SJCRH30 (cell line): ENCODE data around the gene CTNNA2. TPM values are rescaled to one million over a fixed set of nuclear protein-coding genes. Genes with fewer than 3 reads are reported as not detected.

Experiments
- DNase-seq, 2 experiments: peaks; one replicate each; pipeline ENCODE4 v3.0.0-alpha.2; 2015 to 2020
- H3K27ac ChIP-seq: fragments of 250-450 bp; sonication (Bioruptor Pico); 2 replicates; pipeline ENCODE4 v1.5.1; 2020; ENCODE audit warnings: mild to moderate bottlenecking, moderate library complexity
- H3K27me3 ChIP-seq: fragments of 250-450 bp; sonication (Bioruptor Pico); 2 replicates; pipeline ENCODE4 v1.5.1; 2020; ENCODE audit warnings: mild to moderate bottlenecking, moderate library complexity
- H3K36me3 ChIP-seq: fragments of 250-450 bp; sonication (Bioruptor Pico); 2 replicates; pipeline ENCODE4 v1.5.1; 2020; ENCODE audit warnings: mild to moderate bottlenecking, moderate library complexity
- H3K4me1 ChIP-seq: fragments of 250-450 bp; sonication (Bioruptor Pico); 2 replicates; pipeline ENCODE4 v1.5.1; 2020; ENCODE audit warnings: mild to moderate bottlenecking, moderate library complexity
- H3K4me3 ChIP-seq: fragments of 250-450 bp; sonication (Bioruptor Pico); 2 replicates; pipeline ENCODE4 v1.5.1; 2020; ENCODE audit warnings: mild to moderate bottlenecking, moderate library complexity
- H3K9me3 ChIP-seq: fragments of 250-450 bp; sonication (Bioruptor Pico); replicated peaks from 2 replicates; pipeline ENCODE4 v1.5.1; 2020; ENCODE audit warnings: mild to moderate bottlenecking, moderate library complexity
- total RNA-seq: library from RNA; depleted of rRNA; stranded (reverse); fragments of >200 nt; shearing (Covaris generic); gene quantifications from 2 replicates; pipeline ENCODE4 v1.2.3, GENCODE V29; 2014; rRNA removed

CTNNA2 gene
- total RNA-seq, result not detected in 2 replicates

DNA sequence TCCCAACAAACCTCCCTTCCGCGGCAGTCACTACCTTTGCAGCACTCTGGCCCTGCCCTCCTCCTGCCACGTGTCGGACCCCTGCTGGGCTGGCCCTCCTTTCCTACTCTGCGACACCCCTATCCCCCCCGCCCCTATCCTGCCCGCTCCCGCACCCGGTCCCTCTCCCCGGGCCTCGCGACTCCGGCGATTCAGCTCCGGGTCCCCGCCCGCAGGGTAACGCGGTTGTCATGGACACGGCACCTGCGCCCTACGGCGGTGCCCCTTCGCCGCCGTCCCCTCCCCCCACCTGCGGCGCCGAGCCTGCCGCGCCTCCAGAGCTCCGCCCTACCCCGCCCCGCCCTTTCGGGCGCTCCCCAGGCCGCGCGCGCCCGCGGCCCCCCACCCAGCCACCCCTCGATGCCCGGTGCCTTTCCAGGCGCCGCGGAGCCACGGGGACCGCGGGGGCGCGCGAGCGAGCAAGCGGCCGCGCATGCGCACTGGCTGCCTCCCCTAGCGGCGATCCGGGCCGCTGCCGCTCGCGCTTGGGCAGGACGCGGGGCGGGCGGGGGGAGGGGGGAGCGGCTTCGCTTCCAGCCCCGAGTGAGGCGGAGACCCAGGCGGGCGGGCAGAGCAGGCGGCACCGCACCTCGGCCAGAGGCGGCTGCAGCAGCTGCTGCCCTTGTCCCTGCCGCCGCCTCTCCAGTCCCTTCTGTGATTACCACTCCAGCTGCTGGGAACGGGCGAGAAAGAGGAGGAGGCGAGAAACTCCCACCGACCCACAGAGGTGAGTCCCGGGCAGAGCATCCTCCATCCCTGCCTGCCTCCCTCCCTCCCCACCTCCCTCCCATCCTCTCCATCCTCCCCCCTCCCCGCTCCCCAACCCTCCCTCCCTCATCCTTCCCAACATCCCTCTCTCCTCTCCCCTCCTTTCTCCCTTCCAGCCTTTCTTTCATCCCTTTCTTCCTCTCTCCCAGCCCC is at the start of gene CTNNA2:
Gene CTNNA2 (plus strand): TSS at position 610 of the 960 bp plus-strand sequence.
- DNase-seq, result no peak
- no peak within 1 kb of the TSS for H3K4me3 ChIP-seq
- no peak within 1 kb of the TSS for H3K27ac ChIP-seq
- H3K4me1 ChIP-seq, result no peaks in the 10 kb centered on the region
- H3K9me3 ChIP-seq, result no peaks in the 10 kb centered on the region
- H3K36me3 ChIP-seq, result no peaks in the 10 kb centered on the region
- H3K27me3 ChIP-seq, result no peaks in the 10 kb centered on the region; the same call in 1 of the 2 replicates

- Histone ChIP-seq H3K27me3 (no peaks in the 10 kb centered on the region), H3K4me1 (no peaks in the 10 kb centered on the region), H3K36me3 (no peaks in the 10 kb centered on the region), H3K4me3 (no peak overlapping the region), H3K27ac (no peak overlapping the region), H3K9me3 (no peaks in the 10 kb centered on the region)
- no peak for DNase-seq
Observed at GRCh38 chr2:79487399-79487798, 25.5 kb upstream of the CTNNA2 start.

DNA sequence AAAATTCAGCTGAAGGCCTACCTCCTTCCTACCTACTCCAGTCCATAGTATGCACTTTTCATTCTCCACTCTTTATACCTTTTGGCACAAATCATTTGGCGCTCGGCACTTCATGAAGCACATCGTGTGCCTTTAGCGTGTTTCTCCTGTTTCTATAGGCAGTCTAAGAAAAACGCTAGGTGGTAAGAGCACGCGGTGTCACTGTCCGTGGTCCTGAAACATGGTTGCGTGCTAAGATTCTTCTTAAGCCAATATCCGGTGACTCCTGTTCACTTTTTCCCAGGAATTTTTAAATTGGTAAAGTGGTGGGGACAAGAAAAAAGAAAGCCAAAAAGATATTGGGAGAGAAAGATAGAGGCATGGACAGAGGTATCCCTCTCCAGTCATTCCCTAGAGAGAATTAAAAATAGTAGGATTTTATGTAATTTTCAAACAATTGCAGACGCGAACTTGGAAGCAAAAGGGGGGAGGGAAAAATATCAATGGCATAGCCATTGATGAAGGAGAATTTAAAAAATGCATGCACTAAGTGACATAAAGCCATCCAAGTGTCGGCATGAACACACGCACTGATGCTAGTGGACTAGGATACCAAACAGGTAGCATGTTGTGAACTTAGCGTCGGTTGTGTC is 1.4 kb upstream of the CTNNA2 start:
- Histone ChIP-seq H3K27me3 (no peaks in the 10 kb centered on the region; the same call in 1 of the 2 replicates), H3K9me3 (no peaks in the 10 kb centered on the region), H3K4me3 (no peak overlapping the region), H3K36me3 (no peaks in the 10 kb centered on the region), H3K27ac (no peak overlapping the region), H3K4me1 (no peaks in the 10 kb centered on the region)
- DNase-seq, result peak; percentile 51 to 74

DNA sequence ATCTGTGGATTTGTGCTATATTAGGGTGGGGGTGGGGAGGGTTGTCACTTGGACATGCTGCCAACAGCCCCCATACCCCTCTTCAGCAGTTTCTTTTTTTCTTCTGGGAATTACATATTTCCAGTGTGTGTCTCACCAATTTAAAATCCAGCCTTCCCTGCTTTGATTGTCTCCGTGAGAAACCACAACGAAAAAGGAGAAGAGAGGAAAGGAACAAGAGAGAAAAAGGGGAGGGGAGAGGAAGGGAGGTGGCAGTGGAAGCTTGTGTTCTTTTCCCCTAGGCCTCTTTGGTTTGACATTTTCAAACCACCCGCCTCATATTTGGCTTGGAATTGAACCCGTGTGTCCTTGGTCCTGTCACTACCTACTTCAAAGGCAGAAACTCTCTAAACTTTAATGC is 860 bp downstream of the CTNNA2 start:
- H3K9me3 ChIP-seq, result no peaks in the 10 kb centered on the region
- H3K4me1 ChIP-seq, result no peaks in the 10 kb centered on the region
- H3K27me3 ChIP-seq, result no peaks in the 10 kb centered on the region; the same call in 1 of the 2 replicates
- H3K4me3 ChIP-seq, result no peak overlapping the region
- no peak for DNase-seq
- no peaks in the 10 kb centered on the region for H3K36me3 ChIP-seq
- H3K27ac ChIP-seq, result no peak overlapping the region

GRCh38 chr2:79529636-79530035 is 16.8 kb downstream of the CTNNA2 start:
- no peak for DNase-seq
- peaks cover 9% of the 10 kb centered on the region for H3K27me3 ChIP-seq
- no peaks in the 10 kb centered on the region for H3K4me1 ChIP-seq
- no peaks in the 10 kb centered on the region for H3K36me3 ChIP-seq
- H3K9me3 ChIP-seq, result no peaks in the 10 kb centered on the region
- H3K4me3 ChIP-seq, result no peak overlapping the region
- no peak overlapping the region for H3K27ac ChIP-seq

- H3K9me3 ChIP-seq, result no peaks in the 10 kb centered on the region
- no peak overlapping the region for H3K4me3 ChIP-seq
- H3K4me1 ChIP-seq, result no peaks in the 10 kb centered on the region
- no peaks in the 10 kb centered on the region for H3K36me3 ChIP-seq
- peak in 1 of 2 experiments; percentile 8 for DNase-seq
- peaks cover 9% of the 10 kb centered on the region for H3K27me3 ChIP-seq
- H3K27ac ChIP-seq, result no peak overlapping the region
Observed at GRCh38 chr2:79530443-79530842, 17.6 kb downstream of the CTNNA2 start.

DNA sequence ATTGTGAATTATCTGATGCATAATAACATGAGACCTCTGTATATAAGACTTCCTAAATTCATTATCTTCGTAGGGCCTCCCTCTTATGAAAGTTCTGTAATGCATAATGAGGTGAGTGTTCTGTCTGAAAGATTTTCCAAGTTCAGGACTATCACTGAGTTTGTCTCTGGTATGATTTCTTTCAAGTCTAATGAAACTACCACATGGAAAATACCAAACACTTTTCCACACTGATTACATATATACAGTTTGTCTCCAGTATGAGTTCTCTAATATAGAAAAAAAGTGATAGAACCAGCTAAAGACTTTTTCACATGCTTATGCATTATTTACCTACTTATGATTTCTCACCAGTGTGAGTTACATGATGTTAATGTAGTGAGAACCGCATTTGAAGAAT is 34.7 kb downstream of the CTNNA2 start:
- Histone ChIP-seq H3K9me3 (peaks cover 3% of the 10 kb centered on the region; the same call in 1 of the 2 replicates), H3K4me1 (no peaks in the 10 kb centered on the region), H3K4me3 (no peak overlapping the region), H3K27me3 (no peaks in the 10 kb centered on the region), H3K36me3 (no peaks in the 10 kb centered on the region), H3K27ac (no peak overlapping the region)
- no peak for DNase-seq

- no peaks in the 10 kb centered on the region for H3K27me3 ChIP-seq
- no peak overlapping the region for H3K4me3 ChIP-seq
- DNase-seq, result no peak
- H3K9me3 ChIP-seq, result no peaks in the 10 kb centered on the region; the same call in 1 of the 2 replicates
- no peaks in the 10 kb centered on the region for H3K36me3 ChIP-seq
- H3K4me1 ChIP-seq, result no peaks in the 10 kb centered on the region
- H3K27ac ChIP-seq, result no peak overlapping the region
Observed at GRCh38 chr2:79552653-79553052, 39.8 kb downstream of the CTNNA2 start.

DNA sequence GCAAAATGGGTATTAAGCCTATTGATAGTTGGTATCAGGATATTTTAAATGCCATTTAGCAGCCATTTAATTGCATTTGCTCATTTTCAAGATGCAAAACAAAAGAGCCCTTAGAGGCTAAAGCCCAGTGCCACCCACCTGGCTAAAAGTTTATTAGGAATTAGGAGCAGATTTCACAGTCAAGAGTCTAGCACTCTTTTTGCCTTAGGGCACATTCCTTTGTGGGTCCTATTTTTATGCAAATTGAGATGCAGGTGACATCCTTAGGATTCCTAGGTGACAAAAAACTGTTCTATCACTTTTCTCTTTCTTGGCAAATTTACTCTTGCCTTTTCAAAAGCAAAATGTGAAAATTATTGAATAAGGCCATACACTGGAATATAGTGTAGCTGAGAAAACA is 42.0 kb downstream of the CTNNA2 start:
- no peak for DNase-seq
- Histone ChIP-seq H3K27me3 (no peaks in the 10 kb centered on the region; the same call in 1 of the 2 replicates), H3K4me1 (no peaks in the 10 kb centered on the region), H3K9me3 (no peaks in the 10 kb centered on the region), H3K36me3 (no peaks in the 10 kb centered on the region), H3K27ac (no peak overlapping the region), H3K4me3 (no peak overlapping the region)

GRCh38 chr2:79564065-79564464 is 51.2 kb downstream of the CTNNA2 start:
- Histone ChIP-seq H3K36me3 (no peaks in the 10 kb centered on the region), H3K27me3 (peaks cover 5% of the 10 kb centered on the region), H3K9me3 (no peaks in the 10 kb centered on the region), H3K4me3 (no peak overlapping the region), H3K4me1 (no peaks in the 10 kb centered on the region), H3K27ac (no peak overlapping the region)
- no peak for DNase-seq

- Histone ChIP-seq H3K27me3 (peaks cover 9% of the 10 kb centered on the region; the same call in 1 of the 2 replicates), H3K4me1 (no peaks in the 10 kb centered on the region), H3K9me3 (no peaks in the 10 kb centered on the region), H3K27ac (no peak overlapping the region), H3K36me3 (no peaks in the 10 kb centered on the region), H3K4me3 (no peak overlapping the region)
- no peak for DNase-seq
Observed at GRCh38 chr2:79569048-79569447, 56.2 kb downstream of the CTNNA2 start.

- H3K4me1 ChIP-seq, result no peaks in the 10 kb centered on the region
- no peak overlapping the region for H3K4me3 ChIP-seq
- no peak for DNase-seq
- H3K27ac ChIP-seq, result no peak overlapping the region
- H3K36me3 ChIP-seq, result no peaks in the 10 kb centered on the region
- H3K9me3 ChIP-seq, result no peaks in the 10 kb centered on the region
- peaks cover 4% of the 10 kb centered on the region; the same call in 1 of the 2 replicates for H3K27me3 ChIP-seq
Observed at GRCh38 chr2:79573895-79574674, 61.2 kb downstream of the CTNNA2 start.

- H3K27me3 ChIP-seq, result no peaks in the 10 kb centered on the region
- no peak overlapping the region for H3K27ac ChIP-seq
- no peaks in the 10 kb centered on the region for H3K9me3 ChIP-seq
- no peak overlapping the region for H3K4me3 ChIP-seq
- H3K4me1 ChIP-seq, result no peaks in the 10 kb centered on the region
- DNase-seq, result no peak
- H3K36me3 ChIP-seq, result no peaks in the 10 kb centered on the region
Observed at GRCh38 chr2:79576451-79576850, 63.6 kb downstream of the CTNNA2 start.

- Histone ChIP-seq H3K36me3 (no peaks in the 10 kb centered on the region), H3K4me1 (no peaks in the 10 kb centered on the region), H3K9me3 (no peaks in the 10 kb centered on the region), H3K27me3 (no peaks in the 10 kb centered on the region), H3K4me3 (no peak overlapping the region), H3K27ac (no peak overlapping the region)
- DNase-seq, result no peak
Observed at GRCh38 chr2:79578952-79579351, 66.1 kb downstream of the CTNNA2 start.
